HG03442 (cell line): Measurements from ENCODE around the gene SLC12A9.
"Not testable (repeated sequence)": the region's sequence is repeated elsewhere in the genome, so short reads cannot be mapped to it uniquely, and the experiment has no call there.

Experiments used
- ATAC-seq: cut with Tn5 transposase; IDR thresholded peaks from one replicate; pipeline ENCODE4 v1.9.1; 2021; ENCODE audit warnings: mild to moderate bottlenecking, moderate library complexity; ENCODE audit not compliant: unreplicated experiment

The SLC12A9 gene

DNA sequence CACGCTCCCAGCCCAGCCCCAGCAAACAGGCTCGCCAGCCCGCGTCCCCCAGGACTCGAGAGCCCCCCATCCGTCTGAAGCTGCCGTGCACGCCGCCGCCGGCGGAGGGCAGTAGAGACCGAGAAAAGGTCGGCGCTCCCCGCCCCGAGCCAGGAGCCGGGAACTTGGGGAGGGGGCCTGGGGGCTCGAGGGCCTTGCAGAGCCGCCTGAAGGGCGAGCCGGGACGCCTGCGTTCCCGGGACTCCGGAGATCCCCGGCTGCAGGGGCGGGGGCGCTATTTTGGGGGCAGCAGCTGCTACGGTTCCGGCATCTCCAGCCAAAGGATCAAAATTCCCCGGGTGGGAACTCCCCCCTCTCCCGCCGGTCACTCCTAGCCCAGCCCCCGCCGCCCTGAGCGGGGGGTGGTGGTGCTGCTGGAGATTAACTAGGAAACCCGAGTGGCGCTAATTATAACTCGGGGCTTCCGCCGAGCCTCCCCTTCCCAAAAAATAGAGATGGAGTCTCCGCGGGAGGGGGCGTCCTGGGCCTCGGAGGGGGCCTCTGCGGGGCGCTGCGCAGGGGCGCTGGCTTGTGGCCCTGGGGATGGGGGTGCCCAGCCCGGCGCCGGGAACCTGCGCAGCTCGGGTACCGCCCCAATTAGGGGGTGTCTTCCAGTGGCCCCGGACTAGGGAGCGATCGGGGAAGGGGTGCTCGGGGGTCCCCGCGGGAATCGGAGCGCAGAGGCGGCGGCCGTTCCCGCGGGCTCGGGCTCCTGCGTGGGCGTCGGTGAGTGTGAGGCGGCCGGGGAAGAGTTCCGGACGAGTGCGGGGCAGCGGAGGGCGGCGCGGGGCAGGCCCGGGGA, 42.6 kb downstream of the SLC12A9 start:
- ATAC-seq: no peak

DNA sequence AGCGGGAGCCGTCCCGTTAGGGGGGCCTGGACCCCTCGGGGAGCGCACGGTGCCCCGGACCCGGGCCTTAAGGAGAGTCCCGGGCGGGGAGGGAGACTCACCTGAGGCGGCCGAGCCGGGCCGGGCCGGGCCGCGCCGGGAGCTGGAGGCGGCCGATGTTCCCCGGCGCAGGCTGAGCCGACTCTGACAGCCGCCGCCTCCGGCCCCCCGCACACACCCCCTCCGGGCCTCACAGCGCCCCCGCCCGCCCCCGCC, 43.1 kb downstream of the SLC12A9 start, which contains the start of gene ACHE:
Gene ACHE (minus strand): TSS at position 188 of the 255 bp plus-strand sequence. CDS start 1,656 bp downstream, outside the sequence.
- ATAC-seq: no peak

DNA sequence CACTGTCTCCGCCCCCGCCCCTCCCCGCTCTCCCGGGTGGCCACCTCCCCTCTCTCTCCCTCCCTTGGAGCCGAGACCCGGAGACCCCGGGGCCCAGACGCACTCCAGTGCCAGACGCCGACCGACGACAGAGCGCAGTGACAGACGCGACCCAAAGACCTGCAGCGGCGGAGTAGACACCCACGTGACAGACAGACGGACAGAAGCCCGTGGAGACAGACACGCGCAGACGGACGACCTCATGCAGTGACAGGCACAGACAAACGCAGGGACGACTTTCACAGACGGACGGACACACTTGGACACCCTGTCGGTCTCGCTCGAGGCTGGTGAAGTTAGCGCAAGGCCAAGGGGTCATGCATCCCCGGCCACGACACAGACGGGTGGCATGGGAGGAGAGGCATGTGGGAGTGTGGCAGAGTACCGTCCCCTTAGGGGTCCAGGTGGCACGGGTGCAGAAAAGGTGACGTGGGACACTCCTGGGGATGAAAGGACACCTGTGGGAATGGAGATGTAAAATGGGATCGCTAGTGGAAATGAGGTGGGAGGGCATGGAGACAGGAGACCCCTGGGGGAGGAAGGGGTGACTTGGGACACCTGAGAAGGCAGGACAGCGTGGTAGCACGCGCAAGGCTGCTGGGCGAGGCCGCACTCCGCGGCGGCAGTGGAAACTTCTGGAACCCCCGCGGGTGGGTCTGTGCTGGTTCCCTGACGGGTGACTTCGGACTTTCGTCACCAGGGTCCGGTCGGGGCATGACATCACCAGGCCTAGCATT, 43.6 kb downstream of the SLC12A9 start:
- ATAC-seq: no peak

DNA sequence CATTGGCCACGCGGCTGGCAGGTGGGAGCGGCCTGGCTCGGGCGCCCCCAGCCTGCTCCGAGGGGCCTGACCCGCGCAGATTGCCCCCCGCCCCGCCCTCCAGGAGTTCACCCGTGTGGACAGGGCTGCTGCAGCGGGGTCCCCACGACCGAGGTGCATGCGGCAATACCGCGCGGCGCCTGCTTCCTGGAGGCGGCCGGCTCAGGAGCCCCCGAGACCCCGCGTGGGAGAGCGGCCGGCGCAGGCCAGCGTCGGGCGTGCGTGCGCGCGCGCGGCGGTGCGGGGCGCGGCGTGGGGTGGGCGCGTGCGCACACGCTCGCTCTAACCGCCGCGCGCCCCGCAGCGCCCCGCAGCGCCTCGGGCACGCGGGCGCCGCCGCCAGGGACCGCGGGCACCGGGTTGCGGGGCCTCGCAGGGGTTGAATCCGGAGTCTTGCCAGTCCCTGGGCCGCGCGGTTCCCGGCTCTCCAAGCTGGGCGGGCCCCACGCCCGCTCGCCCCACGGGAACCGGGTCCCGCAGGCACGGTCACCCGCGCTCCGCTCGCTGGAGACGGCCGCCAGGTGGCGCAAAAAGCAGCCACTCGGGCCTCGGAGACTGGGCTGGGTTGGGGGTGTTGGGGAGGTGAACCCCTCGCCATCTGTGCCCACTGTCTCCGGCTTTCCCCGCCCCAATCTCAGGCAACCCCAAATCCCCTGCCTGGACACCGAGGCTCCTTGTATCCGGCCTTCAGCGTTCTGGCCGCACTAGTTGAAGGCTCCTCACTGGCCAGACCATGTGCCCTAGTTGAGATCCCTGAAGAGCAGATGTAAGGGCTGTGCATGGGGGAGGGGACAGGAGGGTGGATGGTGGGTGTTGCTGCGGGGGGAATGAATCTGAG, 44.5 kb downstream of the SLC12A9 start:
- ATAC-seq: no peak

DNA sequence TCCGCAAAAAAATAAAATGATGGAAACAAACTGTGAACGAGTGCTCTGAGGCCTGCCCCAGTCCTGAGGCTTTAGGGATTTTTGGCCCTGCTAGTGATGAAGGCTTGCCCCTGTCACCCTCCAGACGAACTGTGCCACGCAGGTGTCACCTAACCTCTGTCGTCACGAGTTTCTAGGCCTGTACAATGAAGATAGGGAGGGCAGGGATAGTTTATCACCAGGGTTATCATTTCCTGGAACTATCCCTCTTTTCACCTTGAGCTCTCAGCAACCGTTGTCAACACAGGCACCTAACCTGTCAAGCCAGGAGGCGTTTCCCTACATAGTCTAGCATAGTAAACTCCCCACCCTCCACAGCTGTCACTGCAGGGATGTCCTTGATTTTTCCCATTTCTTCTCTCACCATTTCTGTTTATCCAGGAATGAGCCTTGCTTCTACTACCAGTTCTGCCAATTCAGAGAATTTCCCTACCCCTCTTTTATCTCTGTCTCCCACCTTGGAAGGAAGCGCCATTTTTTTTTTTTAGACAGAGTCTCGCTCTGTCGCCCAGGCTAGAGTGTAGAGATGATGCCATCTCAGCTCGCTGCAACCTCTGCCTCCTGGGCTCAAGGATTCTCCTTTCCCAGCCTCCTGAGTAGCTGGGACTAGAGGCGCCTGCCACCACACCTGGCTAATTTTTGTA, 45.4 kb downstream of the SLC12A9 start:
- no peak for ATAC-seq

DNA sequence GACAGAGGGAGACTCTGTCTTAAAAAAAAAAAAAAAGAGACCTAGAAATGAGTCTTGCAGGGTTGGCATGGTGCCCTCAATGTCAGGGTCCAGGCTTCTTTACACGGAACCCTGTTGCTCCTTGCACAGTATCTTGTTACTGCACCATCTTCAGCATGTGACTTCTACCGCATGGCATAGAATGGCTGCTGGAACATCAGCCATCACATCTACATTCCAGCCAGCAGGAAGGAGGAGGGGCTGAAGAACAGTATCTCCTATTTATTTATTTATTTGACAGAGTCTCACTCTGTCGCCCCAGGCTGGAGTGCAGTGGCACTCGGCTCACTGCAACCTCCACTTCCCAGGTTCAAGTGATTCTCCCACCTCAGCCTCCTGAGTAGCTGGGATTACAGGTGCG, 46.9 kb downstream of the SLC12A9 start:
- no peak for ATAC-seq

DNA sequence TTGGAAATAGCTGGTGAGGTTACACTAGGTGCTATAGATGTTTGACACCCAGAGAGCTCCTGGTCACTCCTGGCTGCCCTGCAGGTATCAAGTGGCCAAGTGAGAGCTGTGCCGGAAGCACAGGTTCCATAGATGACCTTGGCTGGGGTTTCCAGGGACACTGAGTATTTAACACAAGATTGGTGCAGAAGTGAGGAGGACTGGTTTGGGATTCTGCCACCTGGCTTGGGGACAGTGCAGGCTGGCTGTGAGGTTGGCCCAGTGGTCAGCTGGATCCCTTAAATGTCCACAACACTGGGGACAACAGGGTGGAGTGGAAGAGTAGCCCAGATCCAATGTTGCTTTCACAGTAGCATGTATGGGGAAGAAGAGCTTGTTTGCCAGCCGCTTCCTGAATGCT, 48.5 kb downstream of the SLC12A9 start:
- no peak for ATAC-seq

DNA sequence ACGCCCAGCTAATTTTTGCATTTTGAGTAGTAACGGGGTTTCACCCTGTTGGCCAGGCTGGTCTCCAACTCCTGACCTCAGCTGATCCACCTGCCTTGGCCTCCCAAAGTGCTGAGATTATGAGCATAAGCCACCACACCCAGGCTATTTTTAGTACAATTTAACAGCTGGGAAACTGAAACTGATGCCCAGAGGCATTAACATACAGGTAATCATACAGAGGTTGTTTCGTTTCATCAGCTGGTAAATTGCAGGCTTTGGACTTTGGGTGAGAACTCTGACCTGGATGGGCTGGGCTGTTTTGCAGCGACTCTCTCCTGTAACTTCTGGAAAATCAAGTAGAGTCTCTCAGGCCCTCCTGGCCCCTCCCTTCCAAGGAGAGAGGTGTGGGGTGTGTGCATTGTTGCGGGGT, 49.4 kb downstream of the SLC12A9 start:
- no peak for ATAC-seq

DNA sequence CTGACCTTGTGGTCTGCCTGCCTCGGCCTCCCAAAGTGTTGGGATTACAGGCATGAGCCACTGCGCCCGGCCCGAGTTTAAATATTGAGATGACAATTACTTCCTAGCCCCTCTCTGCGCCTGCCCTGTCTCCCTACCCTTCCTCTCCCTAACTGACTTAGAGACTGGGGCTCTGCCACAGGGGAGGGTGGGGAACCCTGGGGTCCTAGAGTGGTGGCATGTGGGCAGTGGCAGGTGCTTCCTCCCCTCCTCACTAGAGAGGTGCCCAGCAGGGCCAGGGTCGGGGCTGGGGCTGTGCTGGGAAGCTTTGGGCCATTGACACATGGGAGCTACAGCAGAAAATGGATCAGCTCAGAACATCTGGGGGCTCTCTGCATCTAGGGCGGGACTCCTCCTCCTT, 50.1 kb downstream of the SLC12A9 start:
- ATAC-seq: no peak

DNA sequence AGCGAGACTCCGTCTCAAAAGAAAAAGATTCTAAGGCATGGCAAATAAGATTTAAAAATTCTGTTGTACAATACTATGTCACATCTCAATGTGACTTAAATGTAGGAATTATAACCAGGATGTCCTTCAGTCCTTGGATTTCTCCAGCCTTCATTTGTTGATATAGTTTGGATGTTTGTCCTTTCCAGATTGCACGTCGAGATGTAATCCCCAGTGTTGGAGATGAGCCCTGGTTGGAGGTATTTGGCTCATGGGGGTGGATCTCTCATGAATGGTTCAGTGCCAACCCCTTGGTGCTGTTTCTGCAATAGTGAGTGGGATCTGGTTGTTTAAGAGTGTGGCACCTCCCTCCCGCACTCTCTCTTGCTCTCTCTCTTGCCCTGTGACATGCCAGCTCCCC, 56.0 kb downstream of the SLC12A9 start:
- no peak for ATAC-seq

DNA sequence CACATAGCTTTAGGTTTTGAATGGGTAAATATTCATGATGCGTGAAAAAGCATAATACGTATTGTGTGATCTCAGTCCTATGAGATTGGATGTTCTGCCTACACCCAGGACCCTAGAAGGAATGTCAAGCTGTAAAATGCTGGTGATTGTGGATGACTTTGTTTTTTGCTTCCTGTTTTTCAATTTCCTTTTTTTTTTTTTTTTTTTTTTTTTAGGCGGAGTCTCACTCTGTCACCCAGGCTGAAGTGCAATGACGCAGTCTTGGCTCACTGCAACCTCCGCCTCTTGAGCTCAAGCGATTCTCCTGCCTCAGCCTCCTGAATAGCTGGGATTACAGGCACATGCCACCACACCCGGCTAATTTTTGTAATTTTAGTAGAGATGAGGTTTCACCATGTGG, 57.9 kb downstream of the SLC12A9 start:
- not testable (repeated sequence) for ATAC-seq

DNA sequence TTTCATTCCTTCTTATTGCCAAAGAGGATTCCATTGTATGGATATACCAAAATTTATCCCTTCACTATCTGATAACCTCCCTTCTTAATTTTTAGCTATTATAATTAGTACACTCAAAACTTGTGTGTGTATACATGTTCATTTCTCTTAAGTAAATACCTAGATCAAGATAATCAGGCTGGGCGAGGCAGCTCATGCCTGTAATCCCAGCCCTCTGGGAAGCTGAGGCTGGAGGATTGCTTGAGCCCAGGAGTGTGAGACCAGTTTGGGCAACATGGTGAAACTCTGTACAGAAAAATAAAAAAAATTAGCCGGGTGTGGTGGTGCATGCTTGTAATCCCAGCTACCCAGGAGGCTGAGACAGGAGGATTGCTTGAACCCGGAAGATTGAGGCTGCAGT, 59.0 kb downstream of the SLC12A9 start:
- ATAC-seq: no peak

DNA sequence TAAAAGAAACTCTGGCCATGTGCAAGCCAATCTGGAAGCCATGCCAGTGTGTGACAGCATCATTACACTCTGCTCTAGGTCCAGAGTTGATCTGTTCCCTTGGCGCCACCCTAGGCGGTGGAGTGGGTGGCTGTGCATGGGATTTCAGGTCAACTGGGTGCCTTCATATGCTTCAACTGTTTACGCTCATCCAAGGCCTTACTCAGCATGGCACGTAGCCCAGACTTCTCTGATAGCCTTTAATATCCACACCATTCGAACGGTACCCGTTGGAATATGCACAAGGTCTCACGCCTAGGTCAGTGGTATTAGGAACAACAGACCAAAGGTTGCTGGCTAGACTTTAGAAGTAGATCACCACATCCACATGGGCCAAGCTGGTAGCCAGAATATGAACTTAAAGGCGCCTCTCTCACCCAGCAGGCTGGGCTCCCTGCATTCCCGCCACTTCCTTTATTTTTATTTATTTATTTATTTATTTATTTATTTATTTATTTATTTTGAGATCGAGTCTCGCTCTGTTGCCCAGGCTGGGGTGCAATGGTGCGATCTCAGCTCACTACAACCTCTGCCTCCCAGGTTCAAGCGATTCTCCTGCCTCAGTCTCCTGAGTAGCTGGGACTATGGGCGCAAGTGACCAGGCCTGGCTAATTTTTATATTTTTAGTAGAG, 61.8 kb downstream of the SLC12A9 start:
- no peak for ATAC-seq

DNA sequence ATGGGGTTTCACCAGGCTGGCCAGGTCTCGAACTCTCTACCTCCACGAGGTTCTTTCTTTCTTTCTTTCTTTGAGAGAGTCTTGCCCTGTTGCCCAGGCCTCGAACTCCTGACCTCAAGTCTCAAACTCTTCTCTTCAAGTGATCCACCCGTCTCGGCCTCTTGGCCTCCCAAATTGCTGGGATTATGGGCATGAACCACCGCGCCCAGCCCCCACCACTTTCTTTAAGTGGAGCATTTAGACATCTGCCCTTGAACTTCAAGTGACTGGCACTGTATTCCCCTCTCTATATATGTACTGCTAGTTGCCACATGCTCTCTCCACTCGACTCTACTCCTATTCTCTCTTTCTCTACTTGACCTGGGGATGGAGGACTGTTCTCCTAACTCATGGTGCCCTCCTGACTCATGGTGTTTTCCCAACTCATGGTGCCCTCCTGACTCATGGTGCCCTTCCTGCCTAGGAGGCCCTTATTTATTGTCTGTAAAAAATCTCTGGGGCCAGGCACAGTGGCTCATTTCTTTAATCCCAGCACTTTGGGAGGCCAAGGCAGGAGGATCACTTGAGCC, 62.5 kb downstream of the SLC12A9 start:
- ATAC-seq: no peak
